Testis (tissue), 3 donors: ENCODE results near the gene AP5Z1. TPM values are rescaled to one million over a fixed set of nuclear protein-coding genes. Genes with fewer than 3 reads are reported as not detected.

Source experiments
- DNase-seq: peaks from one replicate; pipeline ENCODE4 v3.0.0-alpha.2; 2019
- H3K27ac ChIP-seq, 2 donors: fragments of 200-600 bp; sonication (generic); one replicate each; pipeline ENCODE4 v1.5.1; 2019
- H3K27me3 ChIP-seq: fragments of 200-600 bp; sonication (generic); one replicate; pipeline ENCODE4 v1.5.1; 2019
- H3K36me3 ChIP-seq: fragments of 200-600 bp; sonication (generic); one replicate; pipeline ENCODE4 v1.5.1; 2017; ENCODE audit warnings: low read depth; ENCODE audit errors: missing control alignments
- H3K4me1 ChIP-seq: fragments of 200-600 bp; sonication (generic); one replicate; pipeline ENCODE4 v1.5.1; 2019
- H3K4me3 ChIP-seq, 2 donors: fragments of 200-600 bp; sonication (generic); one replicate each; pipeline ENCODE4 v1.5.1; 2017 to 2019
- H3K9me3 ChIP-seq: fragments of 200-600 bp; sonication (generic); one replicate; pipeline ENCODE4 v1.5.1; 2017
- POLR2A ChIP-seq: fragments of 450-650 bp; IDR thresholded peaks from one replicate; pipeline ENCODE4 v1.6.1; 2017; ENCODE audit warnings: antibody characterized with exemption, mild to moderate bottlenecking, moderate library complexity
- WGBS, 2 donors: methylation state at CpG; one replicate each; pipeline ENCODE4 v1.1.5; 2018; 5-methylcytosine and 5-hydroxymethylcytosine counted together
- intact Hi-C: fragments of 100-400 bp; cut with DNase I; formaldehyde crosslinking; loops from one replicate; pipeline ENCODE4 v1.15.1; 2023; ENCODE audit warnings: low total_unique reads
- polyA plus RNA-seq: library from polyadenylated mRNA; stranded (reverse); fragments of 350-450 nt; fragmentation: Illumina TruSeq; extraction: RNeasy Lipid Tissue Mini Kit (QIAGEN cat#74804); gene quantifications from one replicate; pipeline ENCODE4 v1.2.3, GENCODE V29; 2014; ENCODE audit warnings: low read depth, low replicate concordance; ENCODE audit not compliant: insufficient read depth
- total RNA-seq, 2 donors: library from RNA; depleted of rRNA; stranded (reverse); fragments of >200 nt; gene quantifications; one replicate each; pipeline ENCODE4 v1.2.3, GENCODE V29; 2016
- TF ChIP-seq, protein P1 (sequence below), 3 experiments: fragments of 450-650 bp in 2 of 3; fragments of 200-600 bp in 1 of 3; sonication (generic) in 1 of 3; IDR thresholded peaks; one replicate each; pipeline ENCODE4 v1.5.1; 2016 to 2019; ENCODE audit warnings: antibody characterized with exemption in 3 of 3, mild to moderate bottlenecking in 2 of 3, moderate library complexity in 1 of 3

AP5Z1 gene
- total and polyA plus RNA-seq, 3 donors from 2014 or later, result 30.0 to 59.1 (median 47.6) TPM

DNA sequence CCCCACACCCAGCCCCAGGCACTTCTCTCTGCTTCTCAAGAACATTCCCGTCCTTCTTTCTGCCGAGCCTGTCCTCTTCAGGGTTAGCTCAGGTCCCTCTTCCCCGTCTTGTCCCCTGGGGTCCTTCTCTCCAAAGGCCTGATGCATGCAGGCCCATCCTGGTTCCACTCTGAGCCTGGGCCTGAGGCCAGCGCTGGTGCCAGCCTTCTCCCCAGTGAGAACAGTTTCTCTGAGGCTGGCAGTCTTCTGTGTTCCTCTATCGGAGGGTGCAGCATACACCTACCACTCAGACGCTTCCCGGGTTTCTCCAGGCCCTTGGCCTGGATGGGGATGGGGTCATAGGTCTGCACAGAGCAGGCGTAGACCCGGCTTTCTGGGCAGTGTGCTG is 14.6 kb downstream of the AP5Z1 start:
- no peaks in the 10 kb centered on the region for H3K36me3 ChIP-seq
- no peak for DNase-seq
- no peaks in the 10 kb centered on the region for H3K9me3 ChIP-seq
- no peaks in the 10 kb centered on the region for H3K27me3 ChIP-seq
- H3K4me1 ChIP-seq, result peaks cover 7% of the 10 kb centered on the region
- no peak for TF ChIP-seq POLR2A
- TF ChIP-seq, protein P1, sequence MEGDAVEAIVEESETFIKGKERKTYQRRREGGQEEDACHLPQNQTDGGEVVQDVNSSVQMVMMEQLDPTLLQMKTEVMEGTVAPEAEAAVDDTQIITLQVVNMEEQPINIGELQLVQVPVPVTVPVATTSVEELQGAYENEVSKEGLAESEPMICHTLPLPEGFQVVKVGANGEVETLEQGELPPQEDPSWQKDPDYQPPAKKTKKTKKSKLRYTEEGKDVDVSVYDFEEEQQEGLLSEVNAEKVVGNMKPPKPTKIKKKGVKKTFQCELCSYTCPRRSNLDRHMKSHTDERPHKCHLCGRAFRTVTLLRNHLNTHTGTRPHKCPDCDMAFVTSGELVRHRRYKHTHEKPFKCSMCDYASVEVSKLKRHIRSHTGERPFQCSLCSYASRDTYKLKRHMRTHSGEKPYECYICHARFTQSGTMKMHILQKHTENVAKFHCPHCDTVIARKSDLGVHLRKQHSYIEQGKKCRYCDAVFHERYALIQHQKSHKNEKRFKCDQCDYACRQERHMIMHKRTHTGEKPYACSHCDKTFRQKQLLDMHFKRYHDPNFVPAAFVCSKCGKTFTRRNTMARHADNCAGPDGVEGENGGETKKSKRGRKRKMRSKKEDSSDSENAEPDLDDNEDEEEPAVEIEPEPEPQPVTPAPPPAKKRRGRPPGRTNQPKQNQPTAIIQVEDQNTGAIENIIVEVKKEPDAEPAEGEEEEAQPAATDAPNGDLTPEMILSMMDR (IDR thresholded peaks at IDR 0.05), result no peak
- intact Hi-C loops, result loop anchor here (10.0 kb wide), 1 partner anchor 295 kb away; no protein-coding TSS in a partner anchor
- H3K27ac ChIP-seq, result no peak overlapping the region
- 76 to 78% methylated on average over 7 to 9 of the region's 9 CpGs for WGBS, 2 donors
- H3K4me3 ChIP-seq, result no peak overlapping the region

DNA sequence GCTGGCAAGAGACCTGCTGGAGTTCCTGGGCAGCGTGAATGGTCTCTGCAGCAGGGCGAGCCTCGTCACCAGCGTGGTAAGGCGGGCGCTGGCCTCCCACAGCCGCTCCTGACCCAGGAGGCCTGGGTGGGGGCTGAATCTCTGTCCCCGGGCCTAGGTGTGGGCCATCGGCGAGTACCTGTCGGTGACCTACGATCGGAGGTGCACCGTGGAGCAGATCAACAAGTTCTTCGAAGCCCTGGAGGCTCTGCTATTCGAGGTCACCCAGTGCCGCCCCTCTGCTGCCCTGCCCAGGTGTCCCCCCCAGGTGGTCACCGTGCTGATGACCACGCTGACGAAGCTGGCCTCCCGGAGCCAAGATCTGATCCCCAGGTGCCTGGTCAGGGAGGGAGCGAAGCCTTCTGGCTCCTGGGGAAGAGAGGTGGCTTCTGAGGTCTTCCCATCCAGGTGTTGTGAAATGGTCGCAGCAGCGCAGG is 15.1 kb downstream of the AP5Z1 start:
- Histone ChIP-seq H3K9me3 (no peaks in the 10 kb centered on the region), H3K4me3 (no peak overlapping the region), H3K27ac (no peak overlapping the region), H3K27me3 (no peaks in the 10 kb centered on the region), H3K4me1 (peaks cover 7% of the 10 kb centered on the region), H3K36me3 (no peaks in the 10 kb centered on the region)
- intact Hi-C loops, result loop anchor here (10.0 kb wide), 1 partner anchor 294 kb away; no protein-coding TSS in a partner anchor
- no peak for DNase-seq
- 86 to 94% methylated on average over 10 to 22 of the region's 24 CpGs for WGBS, 2 donors
- TF ChIP-seq, protein P1 (IDR thresholded peaks at IDR 0.05), result no peak
- TF ChIP-seq POLR2A, result no peak

DNA sequence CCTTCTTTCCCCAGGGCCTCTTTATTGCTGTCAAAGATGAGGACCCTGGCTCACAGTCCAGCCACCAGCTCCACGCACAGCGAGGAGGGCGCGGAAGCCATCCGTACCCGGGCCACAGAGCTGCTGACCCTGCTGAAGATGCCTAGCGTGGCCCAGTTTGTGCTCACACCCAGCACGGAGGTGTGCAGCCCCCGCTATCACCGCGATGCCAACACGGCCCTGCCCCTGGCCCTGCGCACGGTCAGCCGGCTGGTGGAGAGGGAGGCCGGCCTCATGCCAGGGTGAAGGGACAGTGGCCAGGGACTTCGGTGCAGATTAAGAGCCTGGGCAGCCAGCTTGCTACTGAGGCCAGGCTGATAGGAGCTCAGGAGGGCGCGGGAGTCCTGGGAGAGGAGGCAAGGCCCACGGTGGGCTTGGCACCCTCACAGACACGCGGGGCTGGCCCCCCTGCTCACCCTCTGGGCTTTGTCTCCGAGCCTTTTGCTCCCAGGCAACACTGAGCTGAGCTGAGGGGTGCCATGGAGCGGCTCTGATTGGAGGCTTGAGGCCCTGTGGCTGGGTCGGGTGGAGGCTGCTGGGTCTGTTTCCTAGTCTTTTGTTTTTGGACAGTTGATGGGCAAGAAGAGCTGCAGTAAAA is 15.8 kb downstream of the AP5Z1 start:
- no peaks in the 10 kb centered on the region for H3K9me3 ChIP-seq
- H3K4me3 ChIP-seq, result no peak overlapping the region
- peaks cover 7% of the 10 kb centered on the region for H3K4me1 ChIP-seq
- intact Hi-C loops, result loop anchor here (10.0 kb wide), 1 partner anchor 294 kb away; no protein-coding TSS in a partner anchor
- DNase-seq, result no peak
- H3K27me3 ChIP-seq, result no peaks in the 10 kb centered on the region
- H3K27ac ChIP-seq, result no peak overlapping the region
- no peaks in the 10 kb centered on the region for H3K36me3 ChIP-seq
- TF ChIP-seq, protein P1 (IDR thresholded peaks at IDR 0.05), result no peak
- no peak for TF ChIP-seq POLR2A
- 88 to 91% methylated on average over 19 to 25 of the region's 25 CpGs for WGBS, 2 donors

DNA sequence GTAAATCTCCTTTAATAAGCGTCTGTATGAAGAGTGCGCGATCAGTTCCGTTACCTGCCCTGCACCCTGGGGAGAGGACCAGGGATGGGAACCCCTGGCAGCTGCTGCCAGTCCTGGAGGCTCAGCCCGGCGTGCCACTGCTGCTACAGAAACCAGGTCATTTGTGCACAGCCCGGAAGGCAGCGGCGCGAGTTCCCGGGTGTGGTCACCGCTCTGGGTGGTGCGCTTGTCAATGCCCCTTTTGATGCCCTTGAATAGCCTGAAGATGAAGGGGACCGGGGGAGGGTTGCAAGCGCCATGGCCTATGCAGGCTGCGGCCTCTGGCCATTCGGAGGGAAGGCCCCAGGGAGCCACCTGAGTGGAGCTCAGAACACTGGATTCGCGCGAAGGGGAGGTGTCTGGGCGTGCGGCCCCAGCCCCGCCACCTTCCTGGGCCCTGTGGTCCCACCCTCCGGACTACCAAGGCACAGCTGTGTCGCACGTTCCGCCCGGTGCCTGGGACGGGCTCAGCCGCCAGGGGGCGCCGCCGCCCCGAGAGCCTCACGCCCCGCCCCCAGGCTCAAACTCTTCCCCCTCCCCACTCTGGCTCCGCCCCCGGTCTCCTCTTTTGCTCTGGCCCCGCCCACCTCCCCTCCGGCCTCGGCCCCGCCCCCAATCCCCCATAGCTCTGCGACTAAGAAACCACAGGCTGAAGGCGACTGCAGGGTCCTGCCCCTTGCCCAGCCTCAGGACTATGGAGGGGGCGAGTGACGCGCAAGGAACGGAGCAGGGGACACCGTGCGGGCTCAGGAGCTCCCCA is 16.5 kb downstream of the AP5Z1 start:
- intact Hi-C loops, result loop anchor here (10.0 kb wide), 1 partner anchor 293 kb away; no protein-coding TSS in a partner anchor
- TF ChIP-seq POLR2A, result no peak
- TF ChIP-seq, protein P1 (IDR thresholded peaks at IDR 0.05), result peak in 2 of 3 experiments; percentile 54 to 75
- 64% methylated on average over 40 of the region's 50 CpGs; no CpG with 5 or more reads in 1 of the 2 donors for WGBS, 2 donors

More for the DNA sequence above, 16.5 kb downstream of the AP5Z1 start:
- H3K9me3 ChIP-seq, result no peaks in the 10 kb centered on the region
- peak overlapping the region; percentile 42 to 47 for H3K4me3 ChIP-seq
- peak; percentile 90 for DNase-seq
- peaks cover 7% of the 10 kb centered on the region for H3K4me1 ChIP-seq
- no peaks in the 10 kb centered on the region for H3K27me3 ChIP-seq
- no peaks in the 10 kb centered on the region for H3K36me3 ChIP-seq
- peak overlapping the region in 1 of 2 donors; percentile 66 for H3K27ac ChIP-seq
